Glutamatergic neuron (in vitro differentiated cells): ENCODE data around the gene CDC42BPB. TPM values are rescaled to one million over a fixed set of nuclear protein-coding genes. Genes with fewer than 3 reads are reported as not detected.
A peak's percentile ranks its signal among the peaks of the same experiment; 100 is the strongest.

Experiments
- DNase-seq: peaks from one replicate; pipeline ENCODE4 v3.0.0; 2022
- H3K27ac Mint-ChIP-seq: one replicate; pipeline ENCODE4 v1.8.0; 2020; ENCODE audit warnings: mild to moderate bottlenecking, mixed read lengths, inconsistent platforms; ENCODE audit not compliant: unreplicated experiment
- H3K27me3 Mint-ChIP-seq: one replicate; pipeline ENCODE4 v1.8.0; 2020; ENCODE audit warnings: mild to moderate bottlenecking, moderate library complexity, mixed read lengths, inconsistent platforms; ENCODE audit not compliant: unreplicated experiment
- H3K36me3 Mint-ChIP-seq: one replicate; pipeline ENCODE4 v1.8.0; 2020; ENCODE audit warnings: mild to moderate bottlenecking, mixed read lengths, inconsistent platforms; ENCODE audit not compliant: unreplicated experiment
- H3K4me1 Mint-ChIP-seq: one replicate; pipeline ENCODE4 v1.8.0; 2020; ENCODE audit warnings: mild to moderate bottlenecking, low read depth, mixed read lengths, inconsistent platforms; ENCODE audit not compliant: unreplicated experiment
- H3K4me3 Mint-ChIP-seq: one replicate; pipeline ENCODE4 v1.8.0; 2020; ENCODE audit warnings: mild to moderate bottlenecking, mixed read lengths, inconsistent platforms; ENCODE audit not compliant: unreplicated experiment
- H3K9me3 Mint-ChIP-seq: one replicate; pipeline ENCODE4 v1.8.0; 2020; ENCODE audit warnings: mild to moderate bottlenecking, moderate library complexity, mixed read lengths, inconsistent platforms; ENCODE audit not compliant: unreplicated experiment
- CTCF ChIP-seq: fragments of 200-600 bp; sonication (generic); IDR thresholded peaks from one replicate; pipeline ENCODE4 v1.5.0; 2021; ENCODE audit not compliant: partially characterized antibody, unreplicated experiment
- long read RNA-seq: library from polyadenylated mRNA; unstranded; transcript quantifications from one replicate; pipeline ENCODE4 v2.0.0, GENCODE V29; 2020; ENCODE audit not compliant: unreplicated experiment
- total RNA-seq: library from RNA; stranded (reverse); fragmentation: NEBNext Ultra II Directional; extraction: Animal tissue kit (Norgen Biotek cat#: 25700); gene quantifications from one replicate; pipeline ENCODE4 v1.2.1, GENCODE V29; 2021; ENCODE audit not compliant: unreplicated experiment

Gene CDC42BPB
- 125 TPM for total RNA-seq
- long read RNA-seq, partial matches to known transcripts, result 0 of 2 reads
- long read RNA-seq, other reads (novel, unspliced or antisense), result 2 of 2 reads

GRCh38 chr14:103057372-103058163 lies at the start of gene CDC42BPB:
Gene CDC42BPB (minus strand): TSS chr14:103057549. CDS start chr14:103057173, 376 bp downstream.
- no peak for TF ChIP-seq CTCF
- no peaks in the 10 kb centered on the region for H3K36me3 Mint-ChIP-seq
- peak within 1 kb of the TSS; percentile 94 for H3K4me3 Mint-ChIP-seq
- H3K27me3 Mint-ChIP-seq, result peaks cover 7% of the 10 kb centered on the region
- DNase-seq, result peak; percentile 92
- peak within 1 kb of the TSS; percentile 94 for H3K27ac Mint-ChIP-seq
- H3K9me3 Mint-ChIP-seq, result peaks cover 5% of the 10 kb centered on the region
- peaks cover 16% of the 10 kb centered on the region for H3K4me1 Mint-ChIP-seq

DNA sequence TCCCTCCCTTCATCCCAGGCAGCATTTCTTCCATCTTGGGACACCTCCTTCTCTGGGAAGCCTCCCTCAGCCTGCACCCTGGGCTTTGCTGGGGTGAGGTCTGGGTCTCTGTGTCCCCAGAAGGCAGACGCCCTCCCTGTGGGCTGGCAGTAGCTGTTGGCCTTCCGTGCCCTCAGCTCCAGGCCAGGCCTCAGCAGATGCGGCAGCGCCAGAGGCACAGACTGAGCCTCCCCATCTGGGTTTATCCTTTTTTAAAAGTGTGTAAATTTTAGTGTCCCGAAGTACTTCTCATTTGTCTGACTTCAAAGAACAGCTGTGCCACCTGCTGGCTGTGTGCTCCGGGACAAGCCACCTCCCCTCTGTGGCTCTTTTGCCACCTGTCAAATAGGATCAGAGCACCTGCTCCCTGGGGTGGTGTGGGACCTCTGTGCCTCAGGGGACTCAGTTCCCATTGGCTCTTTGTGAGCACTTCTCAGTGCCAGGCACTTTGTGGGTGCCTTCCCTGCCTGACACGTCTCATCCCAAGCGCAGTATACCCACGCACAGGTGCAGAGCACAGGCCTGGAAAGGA lies 48.3 kb upstream of the CDC42BPB start:
- TF ChIP-seq CTCF, result no peak

DNA sequence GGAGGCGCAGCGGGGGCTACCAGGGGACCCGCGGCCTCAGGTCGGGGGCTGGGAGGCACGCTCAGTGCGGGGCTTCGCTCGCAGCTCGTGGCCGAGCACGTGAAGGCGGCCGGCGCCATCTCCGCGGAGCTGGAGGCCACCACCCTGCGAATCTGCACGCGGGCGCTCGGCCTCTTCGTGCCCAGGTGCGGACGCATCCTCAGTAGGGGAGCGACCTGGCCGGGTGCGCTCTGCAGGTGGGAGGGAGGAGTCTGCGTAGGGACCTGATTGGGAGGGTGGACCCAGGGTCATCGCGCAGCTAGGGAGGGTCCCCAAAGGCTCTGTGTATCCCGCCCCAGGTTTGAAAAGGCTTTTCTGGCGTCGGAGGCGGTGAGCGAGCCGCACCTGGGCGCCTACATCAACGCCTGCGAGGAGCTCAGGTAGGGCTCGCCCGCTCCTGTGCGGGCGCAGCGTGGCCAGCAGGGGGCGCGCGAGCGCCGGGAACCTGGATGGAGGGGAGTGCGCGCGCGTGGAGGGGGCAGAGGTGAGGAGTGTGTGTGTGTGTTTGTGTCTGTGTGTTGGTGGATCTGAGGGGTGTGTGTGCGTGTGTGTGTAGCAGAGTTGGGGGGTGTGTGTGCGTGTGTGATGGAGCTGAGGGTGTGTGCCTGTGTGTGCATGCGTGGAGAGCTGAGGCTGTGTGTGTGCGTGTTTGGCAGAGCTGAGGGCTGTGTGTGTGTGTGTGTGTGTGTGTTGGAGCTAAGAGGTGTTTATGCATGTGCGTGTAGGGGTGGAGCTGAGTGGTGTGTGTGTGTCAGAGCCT lies 47.5 kb upstream of the CDC42BPB start:
- Mint-ChIP-seq H3K27ac (peak overlapping the region; percentile 35), H3K4me3 (peak overlapping the region; percentile 73), H3K36me3 (no peaks in the 10 kb centered on the region), H3K9me3 (peaks cover 6% of the 10 kb centered on the region), H3K4me1 (peaks cover 7% of the 10 kb centered on the region), H3K27me3 (peaks cover 11% of the 10 kb centered on the region)
- DNase-seq, result peak; percentile 85
- peak; percentile 97 for TF ChIP-seq CTCF

More for the DNA sequence above, 48.3 kb upstream of the CDC42BPB start:
- Mint-ChIP-seq H3K9me3 (peaks cover 6% of the 10 kb centered on the region), H3K4me1 (peaks cover 12% of the 10 kb centered on the region), H3K36me3 (no peaks in the 10 kb centered on the region), H3K27me3 (peaks cover 13% of the 10 kb centered on the region), H3K4me3 (no peak overlapping the region), H3K27ac (no peak overlapping the region)
- no peak for DNase-seq

DNA sequence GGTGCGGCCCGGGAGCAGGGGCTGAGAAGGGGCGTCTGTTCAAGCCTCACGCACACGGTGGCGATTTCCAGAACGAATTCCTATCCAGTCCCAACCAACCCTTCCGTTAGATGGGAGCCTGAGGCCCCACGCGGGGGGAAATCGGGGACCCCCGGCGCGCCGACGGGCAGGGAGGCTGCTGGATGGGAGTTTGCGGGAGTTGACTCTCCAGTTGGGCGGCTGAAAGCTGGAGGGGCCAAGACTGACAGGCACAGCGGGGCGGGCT lies 47.0 kb upstream of the CDC42BPB start:
- no peak for TF ChIP-seq CTCF
- Mint-ChIP-seq H3K4me3 (no peak overlapping the region), H3K9me3 (peaks cover 6% of the 10 kb centered on the region), H3K27ac (no peak overlapping the region), H3K27me3 (peaks cover 11% of the 10 kb centered on the region), H3K36me3 (no peaks in the 10 kb centered on the region), H3K4me1 (peaks cover 7% of the 10 kb centered on the region)
- no peak for DNase-seq
